Measurements from ENCODE around the gene TRPV2.
A peak's percentile ranks its signal among the peaks of the same experiment; 100 is the strongest.
"Not testable (repeated sequence)": the region's sequence is repeated elsewhere in the genome, so short reads cannot be mapped to it uniquely, and the experiment has no call there.

The TRPV2 gene

GRCh38 chr17:16437083-16437482 lies 21.7 kb downstream of the TRPV2 start:
- no peak for DNase-seq

DNA sequence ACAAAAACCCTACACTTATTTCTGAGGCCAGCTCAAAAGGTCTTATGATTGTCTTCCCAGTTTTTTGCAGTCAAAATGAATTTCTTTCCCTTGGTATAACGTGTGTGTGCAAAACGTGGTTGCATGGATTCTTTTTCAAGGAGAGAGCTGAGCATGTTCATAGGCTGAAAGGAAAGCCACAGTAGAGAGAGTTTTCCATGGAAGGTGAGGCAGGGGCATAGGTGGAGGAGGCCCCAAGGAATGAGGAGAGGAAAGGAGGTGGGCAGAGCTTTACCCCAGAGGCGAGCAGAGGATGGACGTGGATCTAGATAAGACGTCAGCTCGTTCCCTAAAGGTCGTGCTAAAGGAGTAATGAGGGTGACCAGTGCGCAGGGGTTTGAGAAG lies 22.8 kb downstream of the TRPV2 start:
- DNase-seq, result no peak

GRCh38 chr17:16438557-16439302 lies 23.4 kb downstream of the TRPV2 start:
- DNase-seq, result peak; percentile 99

- DNase-seq, result no peak
Measured at GRCh38 chr17:16439303-16439791, 24.0 kb downstream of the TRPV2 start.

- DNase-seq, result no peak
Measured at GRCh38 chr17:16439811-16440351, 24.5 kb downstream of the TRPV2 start.

GRCh38 chr17:16440354-16440753 lies 25.0 kb downstream of the TRPV2 start:
- DNase-seq, result not testable (repeated sequence)

- no peak for DNase-seq
Measured at GRCh38 chr17:16440901-16441629, 25.7 kb downstream of the TRPV2 start.

DNA sequence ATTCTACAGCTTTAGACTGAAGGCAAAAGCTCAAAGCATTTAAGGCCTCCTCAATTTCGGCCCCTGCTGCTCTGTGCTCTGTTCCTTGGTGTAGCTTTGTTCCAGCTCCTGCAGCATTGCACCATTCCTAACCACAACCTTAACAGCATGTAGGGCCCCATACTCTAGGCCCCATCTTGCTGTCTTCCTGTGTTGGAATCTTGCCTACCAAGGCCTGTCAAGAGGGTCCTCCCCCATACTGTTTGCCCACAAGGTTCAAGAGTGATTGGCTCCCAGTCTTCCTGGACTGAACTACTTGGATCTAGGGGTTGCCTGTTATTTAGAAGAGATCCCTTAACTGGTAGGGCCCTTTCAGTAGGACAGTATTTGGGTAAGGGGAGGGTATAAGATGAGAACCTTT lies 26.8 kb downstream of the TRPV2 start:
- no peak for DNase-seq

DNA sequence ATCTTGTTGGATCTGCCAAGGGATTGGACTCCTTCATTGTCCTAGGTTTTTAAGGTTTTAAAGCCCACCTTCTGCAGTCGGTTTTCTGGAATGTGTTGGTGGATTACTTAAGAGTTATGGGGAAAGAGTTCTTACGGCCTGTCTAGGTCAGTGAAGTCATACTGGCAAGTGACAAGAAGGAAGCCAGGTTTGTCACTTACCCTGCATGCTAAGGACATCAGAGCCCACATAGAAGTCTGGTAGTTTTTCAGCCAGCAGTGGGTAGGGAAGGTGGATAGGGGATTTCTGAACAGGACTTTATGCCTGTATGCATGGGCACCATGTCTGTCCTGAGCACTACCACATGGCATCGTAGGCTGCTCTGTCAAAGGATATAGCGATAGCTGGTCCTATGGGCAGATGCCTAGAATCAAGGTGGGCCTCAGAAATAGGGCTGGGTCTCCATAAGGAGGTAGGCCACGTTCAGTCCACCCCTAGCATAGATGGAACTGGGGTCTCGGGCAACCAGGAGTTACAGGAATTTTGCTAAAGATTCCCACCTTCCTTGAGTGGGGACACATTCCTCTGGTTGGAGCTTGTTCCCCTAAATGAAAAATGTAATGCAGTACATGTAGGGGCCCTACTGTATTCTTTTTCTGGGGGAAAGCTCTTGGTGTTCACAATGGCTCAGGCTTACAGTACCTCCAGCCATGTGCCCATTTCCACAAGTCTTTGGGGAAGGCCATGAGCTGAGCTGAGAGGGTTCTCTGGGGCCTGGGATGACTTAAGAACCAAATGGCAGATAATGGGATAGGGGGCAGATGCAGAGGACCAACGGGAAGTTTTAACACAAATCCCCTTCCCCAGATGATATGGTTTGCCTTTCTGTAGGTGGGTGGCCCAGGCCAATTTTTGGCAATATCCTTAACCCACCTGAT lies 27.5 kb downstream of the TRPV2 start:
- no peak for DNase-seq

- no peak for DNase-seq
Measured at GRCh38 chr17:16443511-16444257, 28.3 kb downstream of the TRPV2 start.

DNA sequence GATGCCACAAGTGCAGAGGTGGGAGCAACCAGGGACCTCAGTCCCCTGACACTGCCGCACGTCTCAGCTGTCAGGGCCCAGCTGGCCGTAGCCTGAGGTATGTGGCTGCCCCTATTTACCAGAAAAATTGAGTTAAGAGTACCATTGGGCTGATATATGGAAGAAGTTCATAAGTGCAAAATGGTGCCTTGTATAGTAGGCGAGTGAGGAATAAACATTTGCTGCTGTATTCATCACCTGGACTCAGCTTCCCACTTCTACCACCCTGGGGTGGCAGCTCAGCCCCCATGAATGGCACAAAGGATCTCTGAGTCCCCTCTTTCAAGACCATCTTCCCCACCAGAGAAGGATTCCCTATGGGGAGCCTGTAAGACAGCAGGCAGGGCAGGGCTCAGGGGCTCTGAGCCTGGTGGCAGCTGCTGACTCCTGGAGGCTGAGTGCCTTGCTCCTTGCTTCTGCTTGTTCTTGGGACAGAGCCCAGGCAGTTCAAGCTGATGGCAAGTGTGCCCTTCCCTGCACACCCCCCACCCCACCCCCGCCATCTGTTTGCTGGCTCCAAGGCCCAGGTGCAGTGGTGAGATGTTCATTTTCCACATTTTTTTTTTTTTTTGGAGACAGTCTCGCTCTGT lies 29.0 kb downstream of the TRPV2 start:
- DNase-seq, result peak; percentile 86

- DNase-seq, result no peak
Measured at GRCh38 chr17:16446338-16446983, 31.1 kb downstream of the TRPV2 start.

DNA sequence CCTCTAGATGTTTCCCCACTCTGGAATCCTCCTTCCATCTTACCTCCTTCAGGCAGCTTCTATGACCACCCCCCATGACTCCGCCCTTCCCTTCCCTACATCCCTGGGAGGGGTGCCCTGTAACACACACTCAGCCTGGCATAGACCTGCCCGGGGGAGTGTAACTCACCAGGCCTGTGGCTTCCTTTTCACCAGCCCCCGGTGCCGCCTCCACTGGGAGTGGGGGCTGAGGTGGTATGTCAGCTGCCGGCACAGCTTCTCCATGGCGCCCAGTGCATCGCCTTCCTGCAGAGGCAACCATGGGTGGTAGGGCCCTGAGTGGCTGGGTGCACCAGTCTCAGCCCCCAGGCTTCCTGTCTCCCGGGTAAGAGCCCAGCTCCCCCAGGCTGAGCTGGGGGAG lies 32.3 kb downstream of the TRPV2 start:
- DNase-seq, result no peak

GRCh38 chr17:16448490-16448889 lies 33.1 kb downstream of the TRPV2 start:
- no peak for DNase-seq

DNA sequence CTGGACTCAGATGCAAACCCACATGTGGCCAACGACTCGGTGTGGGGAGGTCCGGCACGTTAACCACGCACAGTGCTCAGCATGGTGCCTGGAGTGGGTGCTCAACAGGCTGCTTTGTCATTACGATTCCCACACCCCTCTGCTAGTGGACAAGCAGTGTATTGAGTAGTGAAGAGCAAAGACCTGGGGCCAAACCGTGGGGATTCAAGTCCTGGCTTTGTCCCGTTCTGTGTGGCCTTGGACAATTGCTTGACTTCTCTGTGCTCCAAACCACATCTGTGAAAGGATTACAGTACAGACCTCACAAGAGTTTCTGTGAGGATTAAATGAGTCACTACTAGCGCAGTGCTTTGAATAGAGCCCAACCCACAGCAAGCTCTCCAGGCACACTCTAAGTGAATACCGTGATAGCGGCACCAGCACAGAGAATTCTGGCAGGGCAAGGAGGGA lies 33.8 kb downstream of the TRPV2 start:
- no peak for DNase-seq

- no peak for DNase-seq
Measured at GRCh38 chr17:16450028-16450427, 34.7 kb downstream of the TRPV2 start.

- DNase-seq, result not testable (repeated sequence)
Measured at GRCh38 chr17:16452268-16452667, 36.9 kb downstream of the TRPV2 start.

GRCh38 chr17:16453493-16453851 lies 38.1 kb downstream of the TRPV2 start:
- DNase-seq, result no peak

- no peak for DNase-seq
Measured at GRCh38 chr17:16455997-16456741, 40.8 kb downstream of the TRPV2 start.

- no peak for DNase-seq
Measured at GRCh38 chr17:16456742-16457316, 41.5 kb downstream of the TRPV2 start.
